ENCODE measurements around the gene DOCK6. TPM values are rescaled to one million over a fixed set of nuclear protein-coding genes. Genes with fewer than 3 reads are reported as not detected.
A peak's percentile ranks its signal among the peaks of the same experiment; 100 is the strongest.

DOCK6 gene
- total RNA-seq, 4 donors from 2014 or later, result 19.7 to 94.0 (median 33.3) TPM

DNA sequence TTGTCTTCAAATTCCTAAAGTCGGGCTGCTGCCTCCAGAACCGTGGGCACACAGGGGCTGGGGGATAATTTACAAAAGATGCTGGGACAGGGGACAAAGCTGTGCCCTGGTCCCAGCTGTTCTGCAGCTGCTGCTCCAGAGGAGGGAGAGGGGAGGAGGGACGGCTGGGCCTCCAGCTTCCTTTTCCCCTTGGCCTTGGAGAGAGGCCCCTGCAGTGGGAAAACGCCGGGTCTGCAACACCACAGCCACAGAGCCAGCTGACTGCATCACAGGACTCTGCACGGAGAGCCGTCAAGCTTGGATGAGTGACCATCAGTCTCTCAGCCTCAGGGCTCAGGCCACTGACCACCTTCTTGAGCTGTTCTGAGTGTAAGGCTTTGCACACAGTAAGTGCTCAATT, 6.1 kb downstream of the DOCK6 start:
- WGBS, 2 donors, result 34 to 43% methylated on average over 4 to 7 of the region's 7 CpGs
- TF ChIP-seq, protein P1, sequence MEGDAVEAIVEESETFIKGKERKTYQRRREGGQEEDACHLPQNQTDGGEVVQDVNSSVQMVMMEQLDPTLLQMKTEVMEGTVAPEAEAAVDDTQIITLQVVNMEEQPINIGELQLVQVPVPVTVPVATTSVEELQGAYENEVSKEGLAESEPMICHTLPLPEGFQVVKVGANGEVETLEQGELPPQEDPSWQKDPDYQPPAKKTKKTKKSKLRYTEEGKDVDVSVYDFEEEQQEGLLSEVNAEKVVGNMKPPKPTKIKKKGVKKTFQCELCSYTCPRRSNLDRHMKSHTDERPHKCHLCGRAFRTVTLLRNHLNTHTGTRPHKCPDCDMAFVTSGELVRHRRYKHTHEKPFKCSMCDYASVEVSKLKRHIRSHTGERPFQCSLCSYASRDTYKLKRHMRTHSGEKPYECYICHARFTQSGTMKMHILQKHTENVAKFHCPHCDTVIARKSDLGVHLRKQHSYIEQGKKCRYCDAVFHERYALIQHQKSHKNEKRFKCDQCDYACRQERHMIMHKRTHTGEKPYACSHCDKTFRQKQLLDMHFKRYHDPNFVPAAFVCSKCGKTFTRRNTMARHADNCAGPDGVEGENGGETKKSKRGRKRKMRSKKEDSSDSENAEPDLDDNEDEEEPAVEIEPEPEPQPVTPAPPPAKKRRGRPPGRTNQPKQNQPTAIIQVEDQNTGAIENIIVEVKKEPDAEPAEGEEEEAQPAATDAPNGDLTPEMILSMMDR (IDR thresholded peaks at IDR 0.05), result no peak
- no peak for TF ChIP-seq POLR2A (IDR thresholded peaks at IDR 0.05)
- intact Hi-C loops (cut with DNase I), result no loop called here
- H3K27me3 ChIP-seq, result no peaks in the 10 kb centered on the region
- DNase-seq, result no peak
- H3K4me3 ChIP-seq, result no peak overlapping the region
- H3K36me3 ChIP-seq, result peaks cover 0 to 24% (median 6%) of the 10 kb centered on the region in 3 donors
- H3K4me1 ChIP-seq, result peaks cover 0 to 29% (median 0%) of the 10 kb centered on the region in 3 donors
- peak overlapping the region in 3 of 4 donors; percentile 5 to 25 (median 10) for H3K27ac ChIP-seq
- H3K9me3 ChIP-seq, result no peaks in the 10 kb centered on the region

DNA sequence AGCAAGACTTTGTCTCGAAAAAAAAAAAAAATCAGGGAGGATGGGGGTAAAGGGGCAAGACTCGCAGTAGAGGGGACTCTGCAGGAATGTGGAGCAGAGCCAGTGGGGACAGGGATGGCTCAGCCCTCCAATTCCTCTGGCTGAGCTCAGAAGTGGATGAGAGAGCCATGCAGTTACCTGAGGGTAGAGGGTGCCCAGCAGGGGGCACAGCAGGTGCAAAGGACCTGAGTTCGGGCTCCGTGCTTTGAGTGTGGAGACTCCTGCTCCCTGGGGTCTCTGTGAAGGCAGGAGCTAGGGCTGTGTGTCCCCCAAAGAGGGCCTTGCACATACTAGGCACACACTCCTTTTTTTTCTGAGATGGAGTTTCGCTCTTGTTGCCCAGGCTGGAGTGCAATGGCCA, 7.7 kb downstream of the DOCK6 start:
- Histone ChIP-seq H3K9me3 (no peaks in the 10 kb centered on the region), H3K27me3 (no peaks in the 10 kb centered on the region), H3K4me3 (no peak overlapping the region), H3K36me3 (peaks cover 0 to 39% (median 6%) of the 10 kb centered on the region in 3 donors), H3K27ac (no peak overlapping the region), H3K4me1 (peaks cover 0 to 26% (median 0%) of the 10 kb centered on the region in 3 donors)
- TF ChIP-seq POLR2A (IDR thresholded peaks at IDR 0.05), result no peak
- TF ChIP-seq, protein P1 (IDR thresholded peaks at IDR 0.05), result peak in 1 of 6 experiments; percentile 28
- DNase-seq, result no peak
- intact Hi-C loops (cut with DNase I), result no loop called here
- WGBS, 2 donors, result 83 to 90% methylated on average over 4 to 5 of the region's 5 CpGs

DNA sequence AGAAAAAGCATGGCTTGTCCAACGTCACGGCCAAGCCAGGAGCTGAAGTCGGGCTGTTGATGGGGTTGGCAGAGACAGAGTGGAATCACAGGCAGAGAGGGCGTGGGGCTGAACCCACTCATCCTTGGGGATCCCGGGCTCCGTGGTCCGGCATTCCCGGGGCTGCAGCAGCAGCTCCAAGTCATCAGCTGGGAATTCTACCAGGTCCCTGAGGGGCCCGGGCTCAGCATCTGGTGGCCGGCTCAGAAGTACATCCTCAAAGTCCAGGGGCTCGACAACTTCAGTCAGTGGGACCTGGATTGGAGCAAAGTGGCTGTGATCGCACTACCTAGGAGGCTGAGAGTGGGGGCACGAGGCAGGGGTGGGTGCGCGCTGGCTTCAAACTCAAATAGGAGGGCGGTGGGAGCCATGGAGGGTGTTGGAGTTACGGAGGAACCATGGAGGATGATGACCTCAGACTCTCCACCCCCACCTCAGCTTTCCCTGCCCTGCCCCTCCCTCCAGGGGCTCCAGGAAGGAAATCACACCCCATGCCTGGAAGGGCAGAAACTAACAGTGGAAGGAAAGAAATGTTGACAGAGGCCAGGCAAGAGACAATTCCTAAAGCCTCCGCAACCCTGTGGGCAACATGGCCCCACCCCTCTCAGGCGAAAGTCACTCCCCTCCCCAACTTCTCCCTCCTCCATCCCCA, 9.5 kb downstream of the DOCK6 start:
- 78 to 88% methylated on average over 5 to 15 of the region's 19 CpGs for WGBS, 2 donors
- H3K9me3 ChIP-seq, result no peaks in the 10 kb centered on the region
- H3K4me1 ChIP-seq, result peaks cover 0 to 32% (median 0%) of the 10 kb centered on the region in 3 donors
- TF ChIP-seq, protein P1 (IDR thresholded peaks at IDR 0.05), result no peak
- TF ChIP-seq POLR2A (IDR thresholded peaks at IDR 0.05), result no peak
- DNase-seq, result no peak
- no peak overlapping the region for H3K4me3 ChIP-seq
- peaks cover 0 to 58% (median 6%) of the 10 kb centered on the region in 3 donors for H3K36me3 ChIP-seq
- intact Hi-C loops (cut with DNase I), result no loop called here
- no peaks in the 10 kb centered on the region for H3K27me3 ChIP-seq
- peak overlapping the region; percentile 39 to 78 (median 67) for H3K27ac ChIP-seq

DNA sequence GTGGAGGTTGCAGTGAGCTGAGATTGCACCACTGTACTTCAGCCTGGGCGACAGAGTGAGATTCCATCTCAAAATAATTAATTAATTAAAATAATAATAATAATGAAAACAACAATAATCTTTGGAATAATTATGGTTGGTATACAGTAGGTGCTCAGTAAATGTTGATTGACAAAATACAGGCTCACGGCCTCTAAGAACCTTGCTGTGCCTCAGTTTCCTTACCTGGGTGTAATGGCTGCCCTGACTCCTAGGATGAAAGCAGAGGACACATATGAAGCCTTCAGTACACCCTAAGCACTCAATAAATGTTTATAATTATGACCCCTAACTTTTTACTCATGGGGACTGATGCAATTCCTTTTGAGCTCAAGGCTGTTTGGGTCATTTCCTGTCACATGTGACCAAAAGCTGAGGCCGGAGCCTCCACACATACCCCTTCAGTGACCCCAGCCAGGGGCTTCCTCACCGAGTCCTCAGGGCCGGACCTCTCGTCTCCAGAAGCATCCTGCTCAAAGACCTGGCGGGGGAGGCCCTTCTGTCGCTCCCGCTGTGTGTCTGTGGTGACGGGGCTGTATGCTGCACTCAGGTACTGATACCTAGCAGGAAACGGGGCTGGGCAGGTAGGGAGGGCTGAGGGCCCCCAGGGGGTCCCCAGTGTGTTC, 10.5 kb downstream of the DOCK6 start:
- no peaks in the 10 kb centered on the region for H3K27me3 ChIP-seq
- no peak overlapping the region for H3K4me3 ChIP-seq
- H3K4me1 ChIP-seq, result peaks cover 0 to 43% (median 7%) of the 10 kb centered on the region in 3 donors
- intact Hi-C loops (cut with DNase I), result no loop called here
- 73 to 80% methylated on average over 4 to 9 of the region's 11 CpGs for whole genome bisulfite sequencing, 2 donors
- no peak for DNase-seq
- H3K36me3 ChIP-seq, result peaks cover 0 to 68% (median 6%) of the 10 kb centered on the region in 3 donors
- no peaks in the 10 kb centered on the region for H3K9me3 ChIP-seq
- no peak for TF ChIP-seq POLR2A (IDR thresholded peaks at IDR 0.05)
- TF ChIP-seq, protein P1 (IDR thresholded peaks at IDR 0.05), result no peak
- H3K27ac ChIP-seq, result no peak overlapping the region

DNA sequence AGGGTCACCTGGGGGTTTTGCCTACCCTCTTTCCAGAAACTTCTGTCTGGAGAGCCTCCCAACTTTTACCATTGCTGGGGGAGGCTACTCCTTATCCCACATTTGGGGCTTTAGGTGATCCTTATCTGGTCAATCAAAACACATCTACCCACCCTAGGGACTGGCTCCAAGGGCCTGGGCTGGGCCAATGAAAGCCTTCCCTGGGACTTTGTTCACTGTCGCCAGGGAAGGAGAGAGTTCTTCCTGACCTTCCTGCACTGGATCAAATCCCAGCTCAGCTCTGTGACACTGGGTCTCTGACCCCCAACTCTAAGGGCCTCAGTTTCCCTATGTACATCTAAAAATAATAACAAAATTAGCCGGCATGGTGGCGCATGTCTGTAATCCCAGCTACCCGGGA, 11.1 kb downstream of the DOCK6 start:
- Histone ChIP-seq H3K27ac (no peak overlapping the region), H3K27me3 (no peaks in the 10 kb centered on the region), H3K9me3 (no peaks in the 10 kb centered on the region), H3K4me1 (peaks cover 0 to 41% (median 7%) of the 10 kb centered on the region in 3 donors), H3K4me3 (no peak overlapping the region), H3K36me3 (peaks cover 0 to 74% (median 6%) of the 10 kb centered on the region in 3 donors)
- intact Hi-C loops (cut with DNase I), result no loop called here
- TF ChIP-seq POLR2A (IDR thresholded peaks at IDR 0.05), result no peak
- TF ChIP-seq, protein P1 (IDR thresholded peaks at IDR 0.05), result no peak
- DNase-seq, result no peak
- 93 to 96% methylated on average over 3 to 4 of the region's 4 CpGs for WGBS, 2 donors
